Measurements from ENCODE around the gene POC1B. TPM values are rescaled to one million over a fixed set of nuclear protein-coding genes. Genes with fewer than 3 reads are reported as not detected.

Gene POC1B
- total RNA-seq, 1 experiment from 2014 or later = 17.8 TPM

DNA sequence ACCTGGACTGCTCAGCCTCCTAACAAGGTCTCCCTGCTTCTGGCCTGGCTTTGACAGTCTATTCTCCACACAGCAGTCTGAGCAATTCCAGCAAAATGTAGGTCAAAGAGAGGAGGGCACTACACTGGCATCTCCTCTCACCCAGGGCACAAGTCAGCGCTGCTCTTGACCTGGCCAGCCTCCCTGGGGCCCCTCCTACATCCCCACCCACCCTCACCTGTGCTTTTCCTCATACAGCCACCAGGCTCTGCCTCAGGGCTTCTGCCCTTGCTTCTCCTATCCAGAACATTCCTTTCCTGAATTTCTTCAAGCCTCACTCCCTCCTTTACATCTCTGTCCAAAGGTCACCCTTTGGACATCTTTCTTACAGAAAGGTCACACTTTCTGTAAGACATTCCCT is 34.9 kb downstream of the POC1B start (continued):
- TF ChIP-seq, protein P1, sequence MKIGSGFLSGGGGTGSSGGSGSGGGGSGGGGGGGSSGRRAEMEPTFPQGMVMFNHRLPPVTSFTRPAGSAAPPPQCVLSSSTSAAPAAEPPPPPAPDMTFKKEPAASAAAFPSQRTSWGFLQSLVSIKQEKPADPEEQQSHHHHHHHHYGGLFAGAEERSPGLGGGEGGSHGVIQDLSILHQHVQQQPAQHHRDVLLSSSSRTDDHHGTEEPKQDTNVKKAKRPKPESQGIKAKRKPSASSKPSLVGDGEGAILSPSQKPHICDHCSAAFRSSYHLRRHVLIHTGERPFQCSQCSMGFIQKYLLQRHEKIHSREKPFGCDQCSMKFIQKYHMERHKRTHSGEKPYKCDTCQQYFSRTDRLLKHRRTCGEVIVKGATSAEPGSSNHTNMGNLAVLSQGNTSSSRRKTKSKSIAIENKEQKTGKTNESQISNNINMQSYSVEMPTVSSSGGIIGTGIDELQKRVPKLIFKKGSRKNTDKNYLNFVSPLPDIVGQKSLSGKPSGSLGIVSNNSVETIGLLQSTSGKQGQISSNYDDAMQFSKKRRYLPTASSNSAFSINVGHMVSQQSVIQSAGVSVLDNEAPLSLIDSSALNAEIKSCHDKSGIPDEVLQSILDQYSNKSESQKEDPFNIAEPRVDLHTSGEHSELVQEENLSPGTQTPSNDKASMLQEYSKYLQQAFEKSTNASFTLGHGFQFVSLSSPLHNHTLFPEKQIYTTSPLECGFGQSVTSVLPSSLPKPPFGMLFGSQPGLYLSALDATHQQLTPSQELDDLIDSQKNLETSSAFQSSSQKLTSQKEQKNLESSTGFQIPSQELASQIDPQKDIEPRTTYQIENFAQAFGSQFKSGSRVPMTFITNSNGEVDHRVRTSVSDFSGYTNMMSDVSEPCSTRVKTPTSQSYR (CRISPR knock-in tag; IDR thresholded peaks at IDR 0.05) = no peak
- TF ChIP-seq, protein P2, sequence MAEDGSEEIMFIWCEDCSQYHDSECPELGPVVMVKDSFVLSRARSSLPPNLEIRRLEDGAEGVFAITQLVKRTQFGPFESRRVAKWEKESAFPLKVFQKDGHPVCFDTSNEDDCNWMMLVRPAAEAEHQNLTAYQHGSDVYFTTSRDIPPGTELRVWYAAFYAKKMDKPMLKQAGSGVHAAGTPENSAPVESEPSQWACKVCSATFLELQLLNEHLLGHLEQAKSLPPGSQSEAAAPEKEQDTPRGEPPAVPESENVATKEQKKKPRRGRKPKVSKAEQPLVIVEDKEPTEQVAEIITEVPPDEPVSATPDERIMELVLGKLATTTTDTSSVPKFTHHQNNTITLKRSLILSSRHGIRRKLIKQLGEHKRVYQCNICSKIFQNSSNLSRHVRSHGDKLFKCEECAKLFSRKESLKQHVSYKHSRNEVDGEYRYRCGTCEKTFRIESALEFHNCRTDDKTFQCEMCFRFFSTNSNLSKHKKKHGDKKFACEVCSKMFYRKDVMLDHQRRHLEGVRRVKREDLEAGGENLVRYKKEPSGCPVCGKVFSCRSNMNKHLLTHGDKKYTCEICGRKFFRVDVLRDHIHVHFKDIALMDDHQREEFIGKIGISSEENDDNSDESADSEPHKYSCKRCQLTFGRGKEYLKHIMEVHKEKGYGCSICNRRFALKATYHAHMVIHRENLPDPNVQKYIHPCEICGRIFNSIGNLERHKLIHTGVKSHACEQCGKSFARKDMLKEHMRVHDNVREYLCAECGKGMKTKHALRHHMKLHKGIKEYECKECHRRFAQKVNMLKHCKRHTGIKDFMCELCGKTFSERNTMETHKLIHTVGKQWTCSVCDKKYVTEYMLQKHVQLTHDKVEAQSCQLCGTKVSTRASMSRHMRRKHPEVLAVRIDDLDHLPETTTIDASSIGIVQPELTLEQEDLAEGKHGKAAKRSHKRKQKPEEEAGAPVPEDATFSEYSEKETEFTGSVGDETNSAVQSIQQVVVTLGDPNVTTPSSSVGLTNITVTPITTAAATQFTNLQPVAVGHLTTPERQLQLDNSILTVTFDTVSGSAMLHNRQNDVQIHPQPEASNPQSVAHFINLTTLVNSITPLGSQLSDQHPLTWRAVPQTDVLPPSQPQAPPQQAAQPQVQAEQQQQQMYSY (CRISPR knock-in tag; IDR thresholded peaks at IDR 0.05) = no peak
- no peak for TF ChIP-seq CREB1 (CRISPR knock-in tag; IDR thresholded peaks at IDR 0.05)

DNA sequence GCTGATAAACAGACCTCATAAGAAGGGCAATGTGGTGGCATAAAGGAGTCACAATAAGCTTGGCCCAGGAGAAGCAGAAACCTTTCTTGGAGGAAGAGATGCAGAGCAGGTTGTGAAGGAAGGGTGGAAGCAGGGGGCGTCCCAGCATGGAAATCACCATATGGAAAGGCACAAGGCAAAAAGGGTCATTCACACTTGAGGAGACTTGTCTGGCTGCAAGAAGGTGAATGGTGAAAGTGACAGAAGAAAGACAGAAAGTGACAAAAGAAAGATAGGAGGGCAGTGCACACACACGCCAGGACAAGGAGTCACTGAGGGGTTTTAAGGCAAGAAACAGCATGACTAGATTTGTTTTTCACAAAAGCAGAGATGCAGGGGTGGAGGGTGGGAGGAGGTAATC is 39.6 kb downstream of the POC1B start:
- Mint-ChIP-seq H3K27me3 (ENCODE audit: low read depth) (no peaks in the 10 kb centered on the region), H3K9me3 (no peaks in the 10 kb centered on the region), H3K4me1 (peaks cover 14% of the 10 kb centered on the region), H3K36me3 (no peaks in the 10 kb centered on the region), H3K27ac (peak overlapping the region; percentile 29; the same call in 1 of the 2 replicates), H3K4me3 (no peak overlapping the region)
- ATAC-seq (peak; percentile 76), DNase-seq (ENCODE audit: low spot score) (no peak)
- ChIA-PET POLR2A (no interaction called here), CTCF (interaction anchor here (0.8 to 1.0 kb wide), 2 partner anchors 38 to 469 kb away, joined by 3 to 4 read pairs; no protein-coding TSS in a partner anchor)
- TF ChIP-seq ESRRA (CRISPR knock-in tag; IDR thresholded peaks at IDR 0.05; ENCODE audit: borderline replicate concordance) (no peak), ZNF121 (CRISPR knock-in tag; IDR thresholded peaks at IDR 0.05) (no peak), RORB (CRISPR knock-in tag; IDR thresholded peaks at IDR 0.05) (no peak), TEAD4 (CRISPR knock-in tag; IDR thresholded peaks at IDR 0.05) (no peak), EMX1 (CRISPR knock-in tag; IDR thresholded peaks at IDR 0.05) (no peak), OVOL2 (CRISPR knock-in tag; IDR thresholded peaks at IDR 0.05; ENCODE audit: borderline replicate concordance) (no peak), FOXP1 (CRISPR knock-in tag; IDR thresholded peaks at IDR 0.05; ENCODE audit: borderline replicate concordance) (no peak), IRF2 (CRISPR knock-in tag; IDR thresholded peaks at IDR 0.05; ENCODE audit: borderline replicate concordance, low read depth) (no peak), SP1 (CRISPR knock-in tag; conservative IDR thresholded peaks at IDR 0.05) (no peak), ZNF416 (CRISPR knock-in tag; IDR thresholded peaks at IDR 0.05) (no peak), NR2C2 (CRISPR knock-in tag; IDR thresholded peaks at IDR 0.05) (no peak)
- TF ChIP-seq, protein P3, sequence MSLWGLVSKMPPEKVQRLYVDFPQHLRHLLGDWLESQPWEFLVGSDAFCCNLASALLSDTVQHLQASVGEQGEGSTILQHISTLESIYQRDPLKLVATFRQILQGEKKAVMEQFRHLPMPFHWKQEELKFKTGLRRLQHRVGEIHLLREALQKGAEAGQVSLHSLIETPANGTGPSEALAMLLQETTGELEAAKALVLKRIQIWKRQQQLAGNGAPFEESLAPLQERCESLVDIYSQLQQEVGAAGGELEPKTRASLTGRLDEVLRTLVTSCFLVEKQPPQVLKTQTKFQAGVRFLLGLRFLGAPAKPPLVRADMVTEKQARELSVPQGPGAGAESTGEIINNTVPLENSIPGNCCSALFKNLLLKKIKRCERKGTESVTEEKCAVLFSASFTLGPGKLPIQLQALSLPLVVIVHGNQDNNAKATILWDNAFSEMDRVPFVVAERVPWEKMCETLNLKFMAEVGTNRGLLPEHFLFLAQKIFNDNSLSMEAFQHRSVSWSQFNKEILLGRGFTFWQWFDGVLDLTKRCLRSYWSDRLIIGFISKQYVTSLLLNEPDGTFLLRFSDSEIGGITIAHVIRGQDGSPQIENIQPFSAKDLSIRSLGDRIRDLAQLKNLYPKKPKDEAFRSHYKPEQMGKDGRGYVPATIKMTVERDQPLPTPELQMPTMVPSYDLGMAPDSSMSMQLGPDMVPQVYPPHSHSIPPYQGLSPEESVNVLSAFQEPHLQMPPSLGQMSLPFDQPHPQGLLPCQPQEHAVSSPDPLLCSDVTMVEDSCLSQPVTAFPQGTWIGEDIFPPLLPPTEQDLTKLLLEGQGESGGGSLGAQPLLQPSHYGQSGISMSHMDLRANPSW (CRISPR knock-in tag; conservative IDR thresholded peaks at IDR 0.05; ENCODE audit: low read depth) = no peak
- TF ChIP-seq, protein P4, sequence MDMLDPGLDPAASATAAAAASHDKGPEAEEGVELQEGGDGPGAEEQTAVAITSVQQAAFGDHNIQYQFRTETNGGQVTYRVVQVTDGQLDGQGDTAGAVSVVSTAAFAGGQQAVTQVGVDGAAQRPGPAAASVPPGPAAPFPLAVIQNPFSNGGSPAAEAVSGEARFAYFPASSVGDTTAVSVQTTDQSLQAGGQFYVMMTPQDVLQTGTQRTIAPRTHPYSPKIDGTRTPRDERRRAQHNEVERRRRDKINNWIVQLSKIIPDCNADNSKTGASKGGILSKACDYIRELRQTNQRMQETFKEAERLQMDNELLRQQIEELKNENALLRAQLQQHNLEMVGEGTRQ (CRISPR knock-in tag; IDR thresholded peaks at IDR 0.05) = no peak
- TF ChIP-seq, protein P5, sequence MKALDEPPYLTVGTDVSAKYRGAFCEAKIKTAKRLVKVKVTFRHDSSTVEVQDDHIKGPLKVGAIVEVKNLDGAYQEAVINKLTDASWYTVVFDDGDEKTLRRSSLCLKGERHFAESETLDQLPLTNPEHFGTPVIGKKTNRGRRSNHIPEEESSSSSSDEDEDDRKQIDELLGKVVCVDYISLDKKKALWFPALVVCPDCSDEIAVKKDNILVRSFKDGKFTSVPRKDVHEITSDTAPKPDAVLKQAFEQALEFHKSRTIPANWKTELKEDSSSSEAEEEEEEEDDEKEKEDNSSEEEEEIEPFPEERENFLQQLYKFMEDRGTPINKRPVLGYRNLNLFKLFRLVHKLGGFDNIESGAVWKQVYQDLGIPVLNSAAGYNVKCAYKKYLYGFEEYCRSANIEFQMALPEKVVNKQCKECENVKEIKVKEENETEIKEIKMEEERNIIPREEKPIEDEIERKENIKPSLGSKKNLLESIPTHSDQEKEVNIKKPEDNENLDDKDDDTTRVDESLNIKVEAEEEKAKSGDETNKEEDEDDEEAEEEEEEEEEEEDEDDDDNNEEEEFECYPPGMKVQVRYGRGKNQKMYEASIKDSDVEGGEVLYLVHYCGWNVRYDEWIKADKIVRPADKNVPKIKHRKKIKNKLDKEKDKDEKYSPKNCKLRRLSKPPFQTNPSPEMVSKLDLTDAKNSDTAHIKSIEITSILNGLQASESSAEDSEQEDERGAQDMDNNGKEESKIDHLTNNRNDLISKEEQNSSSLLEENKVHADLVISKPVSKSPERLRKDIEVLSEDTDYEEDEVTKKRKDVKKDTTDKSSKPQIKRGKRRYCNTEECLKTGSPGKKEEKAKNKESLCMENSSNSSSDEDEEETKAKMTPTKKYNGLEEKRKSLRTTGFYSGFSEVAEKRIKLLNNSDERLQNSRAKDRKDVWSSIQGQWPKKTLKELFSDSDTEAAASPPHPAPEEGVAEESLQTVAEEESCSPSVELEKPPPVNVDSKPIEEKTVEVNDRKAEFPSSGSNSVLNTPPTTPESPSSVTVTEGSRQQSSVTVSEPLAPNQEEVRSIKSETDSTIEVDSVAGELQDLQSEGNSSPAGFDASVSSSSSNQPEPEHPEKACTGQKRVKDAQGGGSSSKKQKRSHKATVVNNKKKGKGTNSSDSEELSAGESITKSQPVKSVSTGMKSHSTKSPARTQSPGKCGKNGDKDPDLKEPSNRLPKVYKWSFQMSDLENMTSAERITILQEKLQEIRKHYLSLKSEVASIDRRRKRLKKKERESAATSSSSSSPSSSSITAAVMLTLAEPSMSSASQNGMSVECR (CRISPR knock-in tag; IDR thresholded peaks at IDR 0.05; ENCODE audit: borderline replicate concordance) = no peak
- TF ChIP-seq, protein P6, sequence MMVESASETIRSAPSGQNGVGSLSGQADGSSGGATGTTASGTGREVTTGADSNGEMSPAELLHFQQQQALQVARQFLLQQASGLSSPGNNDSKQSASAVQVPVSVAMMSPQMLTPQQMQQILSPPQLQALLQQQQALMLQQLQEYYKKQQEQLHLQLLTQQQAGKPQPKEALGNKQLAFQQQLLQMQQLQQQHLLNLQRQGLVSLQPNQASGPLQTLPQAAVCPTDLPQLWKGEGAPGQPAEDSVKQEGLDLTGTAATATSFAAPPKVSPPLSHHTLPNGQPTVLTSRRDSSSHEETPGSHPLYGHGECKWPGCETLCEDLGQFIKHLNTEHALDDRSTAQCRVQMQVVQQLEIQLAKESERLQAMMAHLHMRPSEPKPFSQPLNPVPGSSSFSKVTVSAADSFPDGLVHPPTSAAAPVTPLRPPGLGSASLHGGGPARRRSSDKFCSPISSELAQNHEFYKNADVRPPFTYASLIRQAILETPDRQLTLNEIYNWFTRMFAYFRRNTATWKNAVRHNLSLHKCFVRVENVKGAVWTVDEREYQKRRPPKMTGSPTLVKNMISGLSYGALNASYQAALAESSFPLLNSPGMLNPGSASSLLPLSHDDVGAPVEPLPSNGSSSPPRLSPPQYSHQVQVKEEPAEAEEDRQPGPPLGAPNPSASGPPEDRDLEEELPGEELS (CRISPR knock-in tag; IDR thresholded peaks at IDR 0.05) = no peak
- TF ChIP-seq, protein P7, sequence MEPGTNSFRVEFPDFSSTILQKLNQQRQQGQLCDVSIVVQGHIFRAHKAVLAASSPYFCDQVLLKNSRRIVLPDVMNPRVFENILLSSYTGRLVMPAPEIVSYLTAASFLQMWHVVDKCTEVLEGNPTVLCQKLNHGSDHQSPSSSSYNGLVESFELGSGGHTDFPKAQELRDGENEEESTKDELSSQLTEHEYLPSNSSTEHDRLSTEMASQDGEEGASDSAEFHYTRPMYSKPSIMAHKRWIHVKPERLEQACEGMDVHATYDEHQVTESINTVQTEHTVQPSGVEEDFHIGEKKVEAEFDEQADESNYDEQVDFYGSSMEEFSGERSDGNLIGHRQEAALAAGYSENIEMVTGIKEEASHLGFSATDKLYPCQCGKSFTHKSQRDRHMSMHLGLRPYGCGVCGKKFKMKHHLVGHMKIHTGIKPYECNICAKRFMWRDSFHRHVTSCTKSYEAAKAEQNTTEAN (CRISPR knock-in tag; IDR thresholded peaks at IDR 0.05) = no peak

Measured in WTC11 (cell line).